Measurements from ENCODE around the gene TGIF1.

The TGIF1 gene

GRCh38 chr18:3491981-3492555, 42.1 kb downstream of the TGIF1 start:
- TF ChIP-seq CTCF (conservative IDR thresholded peaks at IDR 0.05): no peak
- no peak overlapping the region for H3K27ac ChIP-seq

GRCh38 chr18:3492721-3493120, 42.7 kb downstream of the TGIF1 start:
- H3K27ac ChIP-seq: no peak overlapping the region
- TF ChIP-seq CTCF (conservative IDR thresholded peaks at IDR 0.05): no peak

- no peak overlapping the region for H3K27ac ChIP-seq
- TF ChIP-seq CTCF (conservative IDR thresholded peaks at IDR 0.05): no peak
Measured at GRCh38 chr18:3493501-3494244, 43.7 kb downstream of the TGIF1 start.

GRCh38 chr18:3494245-3494526, 44.2 kb downstream of the TGIF1 start:
- H3K27ac ChIP-seq: no peak overlapping the region
- no peak for TF ChIP-seq CTCF (conservative IDR thresholded peaks at IDR 0.05)

- H3K27ac ChIP-seq: no peak overlapping the region
- TF ChIP-seq CTCF (conservative IDR thresholded peaks at IDR 0.05): no peak
Measured at GRCh38 chr18:3494569-3494968, 44.6 kb downstream of the TGIF1 start.

- no peak for TF ChIP-seq CTCF (conservative IDR thresholded peaks at IDR 0.05)
- no peak overlapping the region for H3K27ac ChIP-seq
Measured at GRCh38 chr18:3495691-3496430, 45.9 kb downstream of the TGIF1 start.

GRCh38 chr18:3498698-3499471, 48.9 kb downstream of the TGIF1 start:
- H3K27ac ChIP-seq: no peak overlapping the region

More at GRCh38 chr18:3498698-3499471, 48.9 kb downstream of the TGIF1 start:
- TF ChIP-seq CTCF (conservative IDR thresholded peaks at IDR 0.05): no peak

All from VCaP (cell line).